KBM-7 (cell line): ENCODE results near the gene DENND4A.
"Not testable (repeated sequence)": the region's sequence is repeated elsewhere in the genome, so short reads cannot be mapped to it uniquely, and the experiment has no call there.

Source experiments
- DNase-seq: peaks from one replicate; pipeline ENCODE4 v3.0.0-alpha.2; 2015
- in situ Hi-C: fragments of 300-500 bp; cut with MboI; formaldehyde crosslinking; loops from 2 replicates; pipeline ENCODE4 v1.14.3; 2020; ENCODE audit warnings: low sequenced_read_pairs, low pct_unique_long_range_greater_than_20kb, mixed read lengths

DENND4A gene

GRCh38 chr15:65766422-65767263 is 25.4 kb downstream of the DENND4A start:
- in situ Hi-C loops, result no loop called here
- no peak for DNase-seq

- in situ Hi-C loops, result no loop called here
- DNase-seq, result no peak
Observed at GRCh38 chr15:65765106-65765505, 27.0 kb downstream of the DENND4A start.

- DNase-seq, result no peak
- in situ Hi-C loops, result no loop called here
Observed at GRCh38 chr15:65762914-65763787, 28.9 kb downstream of the DENND4A start.

DNA sequence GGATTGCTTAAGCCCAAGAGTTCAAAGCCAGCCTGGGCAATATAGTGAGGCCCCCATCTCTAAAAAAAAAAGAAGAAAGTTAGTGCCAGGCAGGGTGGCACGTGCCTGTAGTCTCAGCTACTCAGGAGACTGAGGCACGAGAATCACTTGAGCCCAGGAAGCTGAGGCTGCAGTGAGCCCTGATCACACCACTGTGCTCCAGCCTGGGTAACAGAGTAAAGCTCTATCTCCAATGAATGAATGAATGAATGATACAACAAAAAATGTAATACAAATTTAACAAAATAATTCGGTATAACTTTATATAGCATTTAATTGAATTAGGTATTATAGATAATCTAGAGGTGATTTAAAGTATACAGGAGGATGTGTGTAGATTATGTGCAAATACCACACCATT is 29.7 kb downstream of the DENND4A start:
- DNase-seq, result no peak
- in situ Hi-C loops, result no loop called here

- no peak for DNase-seq
- in situ Hi-C loops, result no loop called here
Observed at GRCh38 chr15:65761210-65761926, 30.7 kb downstream of the DENND4A start.

DNA sequence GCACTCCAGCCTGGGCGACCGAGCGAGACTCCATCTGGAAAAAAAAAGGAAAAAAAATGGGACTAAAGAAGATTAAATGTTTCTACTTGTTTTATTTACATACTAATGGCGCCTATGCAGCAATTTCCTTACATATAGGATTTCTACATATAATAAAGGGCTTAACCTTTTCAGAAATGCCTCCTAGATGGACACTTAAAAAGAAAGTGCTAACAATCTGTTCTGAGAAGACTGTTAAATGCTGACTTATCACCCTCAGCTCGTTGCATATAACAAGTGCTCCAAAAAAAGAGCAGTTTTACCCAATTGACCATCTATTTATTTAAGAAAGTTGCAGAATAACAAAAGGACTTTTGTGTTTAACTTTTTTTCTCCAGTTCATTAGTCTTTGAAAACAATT is 32.7 kb downstream of the DENND4A start:
- no peak for DNase-seq
- in situ Hi-C loops, result no loop called here

- in situ Hi-C loops, result no loop called here
- no peak for DNase-seq
Observed at GRCh38 chr15:65758242-65758641, 33.9 kb downstream of the DENND4A start.

GRCh38 chr15:65757256-65757655 is 34.8 kb downstream of the DENND4A start:
- in situ Hi-C loops, result no loop called here
- DNase-seq, result no peak

DNA sequence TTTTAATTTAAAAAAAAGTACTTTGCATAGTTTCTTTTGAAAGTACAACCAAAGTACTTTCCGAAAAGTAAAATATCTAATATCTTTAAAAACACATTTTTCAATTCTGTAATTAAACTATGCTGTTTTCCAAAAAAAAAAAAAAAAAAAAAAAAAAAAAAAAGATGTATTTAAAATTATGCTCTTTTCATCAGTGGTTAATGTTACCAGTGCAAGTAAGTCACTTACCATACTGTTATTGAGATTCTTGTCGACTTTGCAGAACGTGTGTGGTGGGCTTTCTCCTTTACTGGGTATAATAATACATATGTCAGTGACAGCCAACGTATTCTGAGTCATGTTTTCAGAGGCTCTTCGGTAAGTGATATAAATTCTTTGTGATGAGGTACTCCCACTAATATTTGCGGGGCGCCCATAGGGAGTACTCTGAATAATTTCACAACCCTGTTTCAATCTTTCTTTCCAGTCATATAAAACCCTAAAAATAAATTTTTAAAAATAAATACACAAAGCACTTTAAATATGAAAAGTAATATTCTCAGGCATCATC is 39.9 kb downstream of the DENND4A start:
- in situ Hi-C loops, result no loop called here
- no peak for DNase-seq

DNA sequence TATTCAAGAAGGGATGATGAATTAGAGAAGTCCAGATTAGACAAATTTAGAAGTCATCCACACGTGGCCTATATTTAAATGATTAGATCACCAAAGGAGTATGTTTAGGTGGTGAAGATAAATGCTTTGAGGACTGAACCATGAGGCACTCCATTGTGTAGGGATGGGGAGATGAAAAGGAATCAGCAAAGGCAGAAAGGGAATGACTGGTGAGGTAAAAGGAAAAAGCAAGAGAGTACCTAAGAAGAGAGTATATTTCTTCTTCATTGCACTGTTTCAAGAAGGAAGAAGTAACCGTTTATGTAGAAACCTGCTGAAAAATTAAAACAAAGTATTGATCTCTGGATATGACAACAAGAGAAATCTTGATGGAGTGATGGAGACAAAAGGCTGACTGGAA is 40.7 kb downstream of the DENND4A start:
- DNase-seq, result no peak
- in situ Hi-C loops, result no loop called here

- DNase-seq, result no peak
- in situ Hi-C loops, result no loop called here
Observed at GRCh38 chr15:65747265-65747664, 44.8 kb downstream of the DENND4A start.

GRCh38 chr15:65743637-65744252 is 48.3 kb downstream of the DENND4A start:
- in situ Hi-C loops, result no loop called here
- no peak for DNase-seq

DNA sequence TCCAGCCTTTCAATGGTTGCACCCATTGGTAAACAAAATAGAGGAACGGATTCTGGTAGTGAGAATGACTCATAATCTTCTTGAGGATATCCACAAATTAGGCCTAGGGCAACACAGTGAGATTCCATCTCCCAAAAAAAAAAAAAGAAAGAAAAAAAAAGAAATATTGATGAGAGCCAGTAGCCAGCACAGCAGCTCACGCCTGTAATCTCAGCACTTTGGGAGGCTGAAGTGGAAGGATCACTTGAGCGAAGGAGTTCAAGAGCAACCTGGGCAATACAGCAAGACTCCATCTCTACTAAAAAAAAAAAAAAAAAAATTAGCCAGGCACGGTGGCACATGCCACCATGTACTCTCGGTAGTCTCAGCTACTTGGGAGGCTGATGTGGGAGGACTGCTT is 51.9 kb downstream of the DENND4A start:
- in situ Hi-C loops, result no loop called here
- DNase-seq, result no peak

DNA sequence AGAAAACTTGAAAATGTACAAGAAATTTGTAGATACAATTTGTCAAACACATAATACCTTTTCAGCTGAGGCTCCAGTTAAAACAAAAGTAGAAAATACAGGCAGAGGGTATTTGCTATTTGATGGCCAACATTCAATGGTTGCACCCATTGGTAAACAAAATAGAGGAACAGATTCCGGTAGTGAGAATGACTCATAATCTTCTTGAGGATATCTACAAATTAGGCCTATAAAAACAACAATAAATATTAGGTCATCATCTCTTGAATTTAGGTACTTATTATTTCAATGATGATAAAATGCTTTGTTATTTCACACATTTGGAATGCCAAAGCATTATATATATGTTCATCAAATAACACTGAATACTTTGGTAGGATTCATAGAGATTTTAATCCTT is 53.4 kb downstream of the DENND4A start:
- in situ Hi-C loops, result no loop called here
- no peak for DNase-seq

GRCh38 chr15:65733599-65733998 is 58.5 kb downstream of the DENND4A start:
- in situ Hi-C loops, DNase-seq: not testable (repeated sequence)

- in situ Hi-C loops, result no loop called here
- DNase-seq, result no peak
Observed at GRCh38 chr15:65732698-65733097, 59.4 kb downstream of the DENND4A start.

DNA sequence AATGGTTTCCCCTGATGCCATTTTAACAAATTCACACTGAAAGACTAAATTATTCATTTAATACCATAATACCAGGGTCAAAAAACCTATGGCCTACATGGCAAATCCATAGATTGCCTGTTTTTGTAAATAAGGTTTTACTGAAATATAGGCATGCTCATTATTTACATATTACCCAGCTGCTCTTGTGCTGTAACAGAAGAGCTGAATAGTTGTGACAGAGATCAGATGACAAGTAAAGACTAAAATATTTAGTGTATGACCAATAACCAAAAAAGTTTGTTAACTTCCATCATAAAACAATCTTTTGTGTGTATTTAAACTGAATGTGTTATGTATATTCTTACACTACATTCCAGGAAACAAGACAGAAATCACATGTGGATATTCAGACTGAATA is 60.2 kb downstream of the DENND4A start:
- in situ Hi-C loops, result no loop called here

GRCh38 chr15:65730549-65731172 is 61.4 kb downstream of the DENND4A start:
- in situ Hi-C loops, result no loop called here
- no peak for DNase-seq

More for the DNA sequence above, 60.2 kb downstream of the DENND4A start:
- no peak for DNase-seq
